Natural killer cell treated with Interleukin-12 subunit alpha and Interleukin-12 subunit beta and Interleukin-15 and Interleukin-18, amount 100 ng/mL, for 72 hours (primary cell): ENCODE data around the gene GRM6. TPM values are rescaled to one million over a fixed set of nuclear protein-coding genes. Genes with fewer than 3 reads are reported as not detected.

Experiments used
- ATAC-seq, 2 donors: fragments of 150-1000 bp; cut with Tn5 transposase in 1 of 2; sonication (Bioruptor Pico), chemical (Tn5 transposase) in 1 of 2; 2 replicates each; pipeline ENCODE4 v1.10.0; 2021
- DNase-seq: peaks from one replicate; pipeline ENCODE4 v3.0.0; 2022; ENCODE audit warnings: low spot score
- H3K27ac Mint-ChIP-seq, 2 donors: 1 replicate in 1 of 2; 2 replicates in 1 of 2; pipeline ENCODE4 v1.8.0; 2022; ENCODE audit warnings: mixed read lengths in 2 of 2, mild to moderate bottlenecking in 1 of 2, moderate library complexity in 1 of 2
- H3K27me3 Mint-ChIP-seq, 2 donors: 1 replicate in 1 of 2; 2 replicates in 1 of 2; pipeline ENCODE4 v1.8.0; 2022; ENCODE audit warnings: mixed read lengths in 2 of 2
- H3K36me3 Mint-ChIP-seq: one replicate; pipeline ENCODE4 v1.8.0; 2022; ENCODE audit warnings: mixed read lengths
- H3K4me1 Mint-ChIP-seq, 2 donors: 1 replicate in 1 of 2; 2 replicates in 1 of 2; pipeline ENCODE4 v1.8.0; 2022; ENCODE audit warnings: low read depth in 2 of 2, mixed read lengths in 2 of 2, mild to moderate bottlenecking in 1 of 2
- H3K4me3 Mint-ChIP-seq: one replicate; pipeline ENCODE4 v1.8.0; 2022; ENCODE audit warnings: mixed read lengths
- H3K9me3 Mint-ChIP-seq: 2 replicates; pipeline ENCODE4 v1.8.0; 2022; ENCODE audit warnings: mixed read lengths
- total RNA-seq, 2 donors: library from RNA; stranded (reverse); gene quantifications; one replicate each; pipeline ENCODE4 v1.2.3, GENCODE V29; 2022

GRM6 gene
- total RNA-seq, 2 donors from 2014 or later = not detected

DNA sequence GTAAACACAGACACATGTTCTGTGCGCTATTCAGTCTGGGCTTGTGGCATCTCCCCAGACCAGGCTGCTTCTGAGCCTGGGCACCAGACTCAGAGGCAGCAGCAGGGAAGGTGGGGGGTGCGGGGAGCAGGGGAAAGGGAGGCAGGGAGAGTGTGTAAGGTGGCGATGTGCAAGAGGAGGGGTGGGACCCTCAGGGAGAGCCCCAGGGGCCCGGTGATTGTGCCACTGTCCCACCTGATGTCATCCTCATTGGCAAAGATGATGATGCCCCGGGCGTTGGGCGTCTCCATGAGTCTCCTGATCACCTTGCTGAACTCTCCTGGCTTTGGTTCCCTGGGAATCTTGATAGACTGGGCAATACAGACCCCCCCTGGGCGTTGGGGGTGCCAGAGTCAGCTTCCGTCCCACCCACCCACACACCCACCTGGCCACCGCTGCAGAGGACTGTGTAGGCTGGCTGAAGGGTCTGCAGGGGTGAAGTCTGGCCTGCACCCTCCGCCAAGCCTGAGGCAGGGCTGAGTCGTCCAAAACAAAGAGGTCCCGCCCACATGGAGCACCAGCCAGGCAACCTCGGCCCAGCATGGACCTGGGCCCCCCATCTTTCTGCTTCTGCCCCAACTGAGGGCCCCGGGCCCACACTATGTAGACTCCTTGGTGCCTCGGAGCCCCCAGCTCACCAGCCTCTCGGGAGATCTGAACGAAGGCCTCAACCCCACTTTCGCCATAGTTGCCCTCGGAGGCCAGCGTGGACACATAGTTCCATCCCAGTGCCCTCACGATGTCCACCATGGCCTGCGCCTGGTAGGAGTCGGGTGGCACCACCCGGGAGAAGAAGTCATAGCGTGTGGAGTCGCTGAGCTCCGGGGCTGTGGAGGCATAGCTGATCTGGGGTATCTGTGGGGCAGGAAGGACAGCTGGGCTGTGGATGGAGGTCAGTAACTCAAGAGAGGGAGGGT is 3.7 kb downstream of the GRM6 start:
- no peaks in the 10 kb centered on the region for H3K36me3 Mint-ChIP-seq
- peaks cover 0 to 4% of the 10 kb centered on the region in 2 donors for H3K4me1 Mint-ChIP-seq
- DNase-seq (no peak), ATAC-seq (no peak)
- peaks cover 20 to 26% of the 10 kb centered on the region in 2 donors for H3K27me3 Mint-ChIP-seq
- H3K27ac Mint-ChIP-seq = no peak overlapping the region
- H3K4me3 Mint-ChIP-seq = no peak overlapping the region
- peaks cover 2% of the 10 kb centered on the region for H3K9me3 Mint-ChIP-seq

DNA sequence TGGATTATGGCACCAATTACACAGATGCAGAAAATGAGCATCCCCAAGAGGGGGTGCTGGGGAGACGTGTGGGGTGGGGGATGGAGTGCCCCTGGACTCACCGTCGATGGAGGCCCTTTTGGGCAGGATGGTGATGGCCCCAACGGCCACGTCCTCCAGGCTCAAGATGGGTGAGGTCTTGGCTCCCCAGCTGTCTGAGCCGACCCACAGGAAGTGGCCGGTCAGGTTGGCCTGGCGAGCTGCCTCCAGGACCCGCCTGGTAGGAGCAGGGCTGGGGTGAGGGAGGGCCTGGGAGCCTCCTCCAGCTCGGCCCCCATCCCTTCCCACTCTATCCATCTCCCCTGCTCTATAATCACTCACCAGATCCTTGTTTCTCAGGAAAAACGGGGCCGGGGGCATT is 4.6 kb downstream of the GRM6 start:
- peaks cover 18 to 22% of the 10 kb centered on the region in 2 donors for H3K27me3 Mint-ChIP-seq
- ATAC-seq (no peak), DNase-seq (no peak)
- H3K9me3 Mint-ChIP-seq = peaks cover 2% of the 10 kb centered on the region
- peaks cover 0 to 2% of the 10 kb centered on the region in 2 donors for H3K4me1 Mint-ChIP-seq
- H3K36me3 Mint-ChIP-seq = no peaks in the 10 kb centered on the region
- no peak overlapping the region for H3K27ac Mint-ChIP-seq
- no peak overlapping the region for H3K4me3 Mint-ChIP-seq

DNA sequence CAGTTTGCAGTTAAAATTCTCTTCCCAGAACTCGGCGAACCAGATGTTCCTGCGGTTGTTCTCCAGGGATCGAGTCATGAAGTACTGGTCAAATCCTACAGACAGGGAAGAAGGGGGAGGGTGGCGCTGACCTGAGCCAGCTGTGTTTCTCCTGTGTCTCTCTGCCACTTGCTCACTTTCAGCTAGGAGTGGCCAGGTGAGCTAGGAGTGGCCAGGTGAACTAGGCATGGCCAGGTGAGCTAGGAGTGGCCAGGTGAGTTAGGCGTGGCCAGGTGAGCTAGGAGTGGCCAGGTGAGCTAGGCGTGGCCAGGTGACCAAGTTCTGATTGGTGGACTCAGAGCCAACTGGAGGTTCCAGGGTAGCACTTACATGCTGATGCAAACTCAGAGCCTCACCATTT is 5.8 kb downstream of the GRM6 start:
- Mint-ChIP-seq H3K27ac (no peak overlapping the region), H3K9me3 (peaks cover 2% of the 10 kb centered on the region), H3K4me3 (no peak overlapping the region), H3K36me3 (no peaks in the 10 kb centered on the region), H3K27me3 (peaks cover 14 to 16% of the 10 kb centered on the region in 2 donors), H3K4me1 (no peaks in the 10 kb centered on the region)
- DNase-seq (no peak), ATAC-seq (no peak)

DNA sequence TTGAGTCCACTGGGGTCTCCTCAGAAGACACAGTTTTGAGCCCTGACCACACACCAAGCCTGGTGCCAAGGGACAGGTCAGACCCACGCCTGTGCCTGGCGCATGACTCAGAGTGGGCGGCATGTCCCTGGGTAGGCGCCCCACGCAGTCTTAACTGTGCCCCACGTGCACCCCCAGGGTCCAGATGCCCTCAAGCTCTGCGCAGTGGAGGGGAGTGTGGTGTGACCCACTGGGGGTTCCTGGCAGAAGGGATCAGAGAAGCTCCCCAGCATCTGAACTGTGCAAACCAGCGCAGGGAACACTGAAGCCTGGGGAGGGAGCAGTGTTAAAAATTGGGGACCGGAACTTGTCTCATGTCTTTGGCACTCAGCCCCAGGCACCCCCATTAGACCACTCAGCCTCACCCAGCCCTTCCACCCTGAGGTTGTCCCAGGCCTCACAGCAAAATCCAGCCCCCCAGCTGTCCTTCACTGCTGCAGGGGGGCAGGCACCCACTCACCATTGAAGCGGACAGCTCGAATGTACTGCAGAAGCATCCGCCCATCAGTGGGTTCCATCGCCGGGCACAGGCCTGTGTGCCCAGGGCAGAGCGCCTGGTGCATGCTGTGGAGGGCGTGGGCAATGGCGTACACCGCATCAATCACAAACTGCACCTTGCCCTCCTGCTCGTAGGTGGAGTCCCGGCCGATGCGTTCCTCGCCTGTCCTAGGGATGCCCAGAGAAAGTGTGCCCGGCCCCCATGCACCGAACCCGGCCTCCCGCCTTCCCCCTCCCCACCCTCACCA is 6.5 kb downstream of the GRM6 start:
- Mint-ChIP-seq H3K36me3 (no peaks in the 10 kb centered on the region), H3K9me3 (peaks cover 2% of the 10 kb centered on the region), H3K4me3 (no peak overlapping the region), H3K27ac (no peak overlapping the region), H3K4me1 (no peaks in the 10 kb centered on the region), H3K27me3 (peaks cover 10 to 14% of the 10 kb centered on the region in 2 donors)
- ATAC-seq = peak; percentile 14 to 36
- DNase-seq = no peak

DNA sequence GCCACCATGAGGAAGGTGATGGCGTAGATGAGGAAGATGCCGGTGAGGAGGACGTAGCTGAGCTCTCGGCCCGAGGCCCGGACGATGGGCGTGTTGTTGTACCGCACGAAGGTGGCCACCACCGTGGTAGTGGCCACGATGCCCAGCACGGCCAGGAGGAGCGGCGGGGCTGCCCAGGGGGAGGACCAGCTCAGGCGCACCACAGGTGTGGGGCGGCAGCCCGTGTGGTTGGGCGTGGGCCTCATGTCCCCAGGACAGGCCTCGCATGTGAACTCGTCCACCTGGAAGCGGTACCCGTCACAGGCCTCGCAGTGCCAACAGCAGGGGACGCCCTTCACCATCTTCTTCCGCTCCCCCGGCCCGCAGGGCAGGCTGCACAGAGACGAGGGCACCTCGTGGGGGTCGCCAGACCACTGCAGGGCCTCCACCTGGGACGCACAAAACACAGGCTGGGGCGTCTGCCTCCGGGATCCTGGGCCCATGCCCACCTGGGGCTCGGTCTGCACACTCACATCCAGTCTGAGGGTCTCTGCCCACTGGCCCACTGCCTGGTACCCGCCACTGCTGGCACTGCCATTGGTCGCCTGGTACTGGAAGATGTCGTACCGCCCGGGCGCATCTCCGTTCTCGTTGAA is 8.7 kb downstream of the GRM6 start:
- peaks cover 5% of the 10 kb centered on the region for H3K9me3 Mint-ChIP-seq
- no peak overlapping the region for H3K27ac Mint-ChIP-seq
- no peaks in the 10 kb centered on the region for H3K27me3 Mint-ChIP-seq
- no peak overlapping the region for H3K4me3 Mint-ChIP-seq
- DNase-seq (no peak), ATAC-seq (no peak)
- H3K4me1 Mint-ChIP-seq = no peaks in the 10 kb centered on the region
- no peaks in the 10 kb centered on the region for H3K36me3 Mint-ChIP-seq

DNA sequence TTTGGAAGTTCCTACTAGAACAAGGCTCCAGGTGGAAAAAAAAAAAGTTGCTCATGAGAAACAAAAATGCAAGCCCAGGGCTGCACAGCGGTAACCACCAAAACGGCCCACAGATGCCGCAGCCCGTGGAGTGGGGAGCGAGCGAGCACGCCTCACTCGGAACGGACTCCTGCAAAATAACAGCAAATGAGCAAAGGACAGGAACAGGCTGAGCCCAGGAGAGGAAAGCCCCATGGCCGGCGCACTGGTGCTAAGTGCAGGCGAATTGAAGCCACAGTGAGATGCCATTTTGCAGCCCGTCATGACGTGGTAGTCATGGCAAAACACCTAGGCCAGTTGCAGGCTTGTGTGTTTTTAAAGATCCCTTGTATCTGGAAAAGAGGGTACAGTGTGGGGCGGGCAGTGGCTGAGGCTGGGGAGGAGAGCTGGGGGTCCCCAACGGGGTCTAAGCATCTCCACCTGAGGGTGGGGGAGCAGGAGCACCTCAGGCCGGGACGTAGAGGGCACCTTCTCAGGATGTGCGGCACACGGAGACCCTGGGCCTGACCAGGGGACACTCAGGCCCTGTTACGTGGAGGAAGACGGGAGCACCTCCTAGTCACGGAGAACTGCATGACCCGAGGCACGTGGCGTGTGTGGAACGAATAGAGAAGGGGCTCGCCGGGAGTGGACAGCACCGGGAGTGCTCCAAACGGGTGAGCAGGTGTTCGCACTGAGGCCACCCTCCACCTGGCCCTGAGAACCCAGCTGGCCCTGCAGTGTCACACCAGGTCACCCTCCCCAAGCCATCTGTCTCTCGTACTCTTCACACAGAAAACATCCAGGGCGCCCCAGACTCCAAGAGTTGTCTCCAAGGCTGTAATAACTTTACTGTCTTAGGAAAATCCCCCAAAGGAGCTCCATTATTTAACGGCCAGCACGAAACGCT is 10.7 kb downstream of the GRM6 start:
- Mint-ChIP-seq H3K36me3 (no peaks in the 10 kb centered on the region), H3K27ac (no peak overlapping the region), H3K27me3 (no peaks in the 10 kb centered on the region), H3K4me3 (no peak overlapping the region), H3K9me3 (peaks cover 8% of the 10 kb centered on the region), H3K4me1 (no peaks in the 10 kb centered on the region)
- DNase-seq (no peak), ATAC-seq (peak in 1 of 2 donors; percentile 2)

DNA sequence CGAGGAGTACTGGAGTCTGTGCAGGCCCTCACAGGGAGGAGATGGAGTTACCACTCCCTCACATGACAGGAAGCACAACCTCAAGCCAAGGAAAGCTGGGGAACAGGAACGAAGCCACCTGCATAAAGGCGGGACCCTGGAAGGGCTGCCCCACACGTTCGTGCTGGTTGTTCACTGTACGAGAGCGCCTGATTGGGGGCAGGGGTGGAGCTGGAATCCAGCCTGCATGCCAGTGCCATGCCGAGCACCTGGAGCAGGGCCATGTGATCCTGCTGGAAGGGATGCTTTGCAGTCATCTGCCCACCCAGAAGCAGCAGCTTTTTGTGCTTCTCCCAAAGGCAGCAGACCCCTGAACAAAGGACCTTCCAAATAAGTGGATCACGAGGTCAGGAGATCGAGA is 11.4 kb downstream of the GRM6 start:
- no peak for ATAC-seq
- H3K27ac Mint-ChIP-seq = no peak overlapping the region
- peaks cover 10% of the 10 kb centered on the region for H3K9me3 Mint-ChIP-seq
- H3K27me3 Mint-ChIP-seq = no peaks in the 10 kb centered on the region
- no peaks in the 10 kb centered on the region for H3K36me3 Mint-ChIP-seq
- H3K4me3 Mint-ChIP-seq = no peak overlapping the region
- H3K4me1 Mint-ChIP-seq = no peaks in the 10 kb centered on the region
- no peak for DNase-seq

DNA sequence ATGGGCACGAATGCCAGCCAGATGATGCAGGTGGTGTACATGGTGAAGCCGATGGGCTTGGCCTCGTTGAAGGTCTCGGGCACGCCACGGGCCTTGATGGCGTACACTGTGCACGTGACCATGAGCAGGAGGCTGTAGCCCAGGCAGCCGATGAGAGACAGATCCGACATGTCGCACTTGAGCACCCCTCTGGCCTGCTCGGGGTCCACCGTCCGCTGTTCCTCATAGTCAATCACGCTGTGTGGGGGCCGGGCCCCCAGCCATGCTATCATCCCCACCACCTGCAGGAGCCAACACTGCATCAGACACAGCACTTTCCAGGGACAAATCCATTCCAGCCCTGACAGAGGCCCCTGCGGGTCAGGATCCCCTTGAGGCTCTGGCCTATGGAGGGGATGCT is 12.2 kb downstream of the GRM6 start:
- no peak for DNase-seq
- Mint-ChIP-seq H3K36me3 (peaks cover 7% of the 10 kb centered on the region), H3K27ac (no peak overlapping the region), H3K4me3 (no peak overlapping the region), H3K9me3 (peaks cover 13% of the 10 kb centered on the region), H3K4me1 (no peaks in the 10 kb centered on the region), H3K27me3 (peaks cover 0 to 2% of the 10 kb centered on the region in 2 donors)
- ATAC-seq = no peak

DNA sequence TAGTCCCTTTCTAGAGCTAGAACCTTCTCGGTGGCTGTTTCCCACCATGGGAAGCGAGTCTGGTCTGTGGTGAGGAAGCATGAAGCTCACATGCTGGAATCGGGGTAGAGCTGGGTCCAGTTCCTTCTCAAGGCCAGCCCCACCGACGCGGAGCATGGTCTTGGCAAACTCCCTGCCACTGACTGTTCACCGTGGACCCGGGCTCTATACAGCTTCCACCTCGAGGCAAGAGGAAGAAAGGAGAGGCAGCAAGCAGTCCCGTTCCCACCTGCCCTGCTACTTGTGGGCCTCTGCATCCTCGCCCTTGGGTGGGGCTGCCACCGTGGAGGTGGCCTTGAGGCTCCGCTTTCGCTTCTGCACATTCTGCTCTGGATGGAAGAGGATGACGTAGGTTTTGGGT is 13.7 kb downstream of the GRM6 start:
- no peak overlapping the region for H3K4me3 Mint-ChIP-seq
- H3K27me3 Mint-ChIP-seq = peaks cover 0 to 2% of the 10 kb centered on the region in 2 donors
- ATAC-seq (no peak), DNase-seq (no peak)
- no peaks in the 10 kb centered on the region for H3K4me1 Mint-ChIP-seq
- no peak overlapping the region for H3K27ac Mint-ChIP-seq
- H3K9me3 Mint-ChIP-seq = peaks cover 16% of the 10 kb centered on the region
- H3K36me3 Mint-ChIP-seq = peaks cover 10% of the 10 kb centered on the region

DNA sequence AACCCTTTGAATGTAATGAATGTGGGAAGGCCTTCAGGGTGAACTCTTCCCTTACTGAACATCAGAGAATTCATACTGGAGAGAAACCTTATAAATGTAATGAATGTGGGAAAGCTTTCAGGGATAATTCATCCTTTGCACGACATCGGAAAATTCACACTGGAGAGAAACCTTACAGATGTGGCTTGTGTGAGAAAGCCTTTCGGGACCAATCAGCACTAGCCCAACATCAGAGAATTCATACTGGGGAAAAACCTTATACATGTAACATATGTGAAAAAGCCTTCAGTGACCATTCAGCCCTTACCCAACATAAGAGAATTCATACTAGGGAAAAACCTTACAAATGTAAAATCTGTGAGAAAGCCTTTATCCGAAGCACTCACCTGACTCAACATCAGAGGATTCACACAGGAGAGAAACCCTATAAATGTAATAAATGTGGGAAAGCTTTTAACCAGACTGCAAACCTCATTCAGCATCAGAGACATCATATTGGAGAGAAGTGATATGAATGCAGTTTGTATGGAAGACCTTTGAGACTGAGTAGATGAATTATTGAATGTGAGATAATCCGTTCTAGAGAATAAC is 29.6 kb downstream of the GRM6 start:
- Mint-ChIP-seq H3K4me1 (no peaks in the 10 kb centered on the region), H3K36me3 (peaks cover 58% of the 10 kb centered on the region), H3K9me3 (peaks cover 28% of the 10 kb centered on the region), H3K27ac (no peak overlapping the region), H3K4me3 (no peak overlapping the region), H3K27me3 (no peaks in the 10 kb centered on the region)
- DNase-seq = no peak
- no peak for ATAC-seq

DNA sequence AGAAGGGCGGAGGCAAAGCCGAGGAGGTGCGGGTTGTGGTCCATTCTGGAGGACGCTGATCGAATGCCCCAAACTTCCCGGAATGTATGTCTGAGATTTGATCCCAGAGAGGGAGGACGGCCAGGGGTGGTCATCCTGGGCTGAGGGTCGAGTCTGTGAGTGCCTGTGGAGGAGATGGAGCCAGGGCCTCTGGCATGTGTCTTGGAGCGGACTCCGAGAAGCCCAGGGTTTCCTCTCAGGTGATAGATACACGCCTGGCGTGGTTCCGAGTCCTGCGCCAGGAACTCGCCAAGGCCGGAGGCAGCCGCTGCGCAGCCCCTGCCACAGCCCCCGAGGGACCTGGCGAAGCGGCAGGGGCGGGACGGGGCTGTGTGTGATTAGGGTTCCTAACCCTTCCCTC is 53.8 kb downstream of the GRM6 start:
- DNase-seq (no peak), ATAC-seq (no peak)
- Mint-ChIP-seq H3K27ac (no peak overlapping the region), H3K36me3 (peaks cover 39% of the 10 kb centered on the region), H3K4me3 (no peak overlapping the region), H3K9me3 (peaks cover 31% of the 10 kb centered on the region), H3K27me3 (peaks cover 15% of the 10 kb centered on the region in 2 donors), H3K4me1 (no peaks in the 10 kb centered on the region)

DNA sequence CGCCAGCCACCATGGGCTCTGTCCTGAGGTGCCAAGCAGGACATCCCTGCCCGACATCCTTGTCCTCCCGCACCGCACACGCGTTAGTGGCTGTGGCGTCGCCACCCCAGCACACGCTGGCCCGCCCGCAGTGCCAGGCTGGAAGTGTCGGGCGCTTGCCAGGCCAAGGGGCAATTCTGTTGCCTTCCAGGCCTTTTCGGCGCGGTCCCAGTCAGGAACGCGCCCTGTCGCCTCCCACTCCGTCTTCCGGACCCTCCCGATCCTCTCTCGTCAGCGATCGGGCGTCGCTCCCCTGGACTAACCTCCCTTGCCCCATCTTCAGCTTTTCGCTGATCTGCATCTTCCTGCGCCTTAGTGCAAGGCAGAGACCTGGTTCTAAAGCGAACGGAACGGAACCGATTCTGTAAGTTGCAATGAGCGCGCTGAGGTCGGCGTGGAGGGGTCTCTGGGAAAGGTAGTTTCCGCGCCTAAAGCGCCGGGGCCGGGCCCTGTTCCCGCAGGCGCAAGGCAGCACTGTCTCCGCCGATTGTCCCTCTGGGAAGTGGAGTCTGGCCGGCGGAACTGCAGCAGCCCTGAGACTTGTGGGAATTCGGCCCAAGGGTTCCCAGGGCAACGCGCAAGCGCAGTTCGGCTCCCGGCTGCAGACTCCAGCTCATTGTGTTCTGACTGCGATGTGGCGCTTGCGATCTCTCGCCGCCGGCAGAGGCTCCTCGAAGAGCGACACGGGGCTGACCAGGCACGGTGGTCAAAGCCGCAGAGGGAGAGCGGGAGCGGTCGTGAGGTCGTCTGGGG is 54.4 kb downstream of the GRM6 start, which contains the start of gene ZNF454:
Gene ZNF454, plus strand, starts transcription at position 630 of the 792 bp plus-strand sequence. CDS start 1,594 bp downstream, outside the sequence.
- H3K27me3 Mint-ChIP-seq = peaks cover 15% of the 10 kb centered on the region in 2 donors
- H3K4me1 Mint-ChIP-seq = no peaks in the 10 kb centered on the region
- peaks cover 35% of the 10 kb centered on the region for H3K9me3 Mint-ChIP-seq
- H3K36me3 Mint-ChIP-seq = peaks cover 44% of the 10 kb centered on the region
- DNase-seq (no peak), ATAC-seq (no peak)
- no peak within 1 kb of the TSS for H3K4me3 Mint-ChIP-seq
- no peak within 1 kb of the TSS for H3K27ac Mint-ChIP-seq
